ENCODE data around the gene GRB14.

- TF ChIP-seq CTCF (IDR thresholded peaks at IDR 0.05) (no peak), SIN3A (IDR thresholded peaks at IDR 0.05; ENCODE audit: borderline replicate concordance, insufficient read depth, low read depth, low read length) (no peak), TCF7L2 (IDR thresholded peaks at IDR 0.05; ENCODE audit: low read depth, low read length) (no peak)
Observed at GRCh38 chr2:164512871-164513270, 108.4 kb downstream of the GRB14 start.

Data from Panc1 (cell line).